ENCODE data around the gene CRTAC1.

GRCh38 chr10:98020784-98021183 lies 9.6 kb downstream of the CRTAC1 start:
- no peak for TF ChIP-seq CTCF (IDR thresholded peaks at IDR 0.05)
- no peak for TF ChIP-seq EZH2 (IDR thresholded peaks at IDR 0.05)
